ENCODE measurements around the gene TBXA2R. TPM values are rescaled to one million over a fixed set of nuclear protein-coding genes. Genes with fewer than 3 reads are reported as not detected.

Gene TBXA2R
- total RNA-seq, 1 experiment from 2014 or later = not detected

DNA sequence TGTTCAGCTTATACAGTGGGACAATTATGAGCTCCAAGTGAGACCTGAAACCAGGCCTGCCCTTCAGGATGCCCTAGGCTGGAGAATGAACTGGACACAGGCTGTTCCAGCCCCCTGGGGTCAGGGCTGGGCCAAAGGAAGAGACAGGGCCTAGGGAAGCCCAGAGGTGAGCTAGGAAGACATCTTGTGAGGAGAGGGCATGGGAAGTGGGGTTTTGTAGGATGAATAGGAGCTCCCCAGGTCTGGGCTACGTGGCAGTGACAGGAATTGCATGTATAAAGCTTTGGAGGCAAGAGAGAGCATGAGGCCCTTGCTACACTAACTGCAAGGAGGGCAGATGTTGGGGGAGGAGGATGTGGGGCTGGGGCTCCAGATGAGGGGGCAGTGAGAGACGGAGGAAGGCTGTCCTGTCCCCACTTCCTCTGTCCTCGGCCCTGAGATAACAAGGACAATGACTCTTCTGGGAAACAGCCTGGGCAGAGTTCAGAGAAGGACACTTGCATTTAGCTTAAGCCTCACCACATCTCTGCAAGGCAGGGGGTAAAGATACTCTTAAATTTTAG, 1.5 kb upstream of the TBXA2R start:
- Histone ChIP-seq H3K4me3 (no peak overlapping the region), H3F3A (ENCODE audit: insufficient read depth, low read depth) (0 out of 2 replicates have a peak, but pooled peaks cover 7% of the 10 kb centered on the region), H3K4me1 (replicated peaks; ENCODE audit: insufficient read depth) (0 out of 2 replicates have a peak, but pooled peaks cover 3% of the 10 kb centered on the region), H3K27ac (no peak overlapping the region), H3K4me2 (no peak overlapping the region), H3K27me3 (ENCODE audit: insufficient read depth, low read depth) (no peaks in the 10 kb centered on the region), H3K9me3 (ENCODE audit: insufficient read depth, low read depth) (no peaks in the 10 kb centered on the region), H2AFZ (no peak overlapping the region), H3K36me3 (ENCODE audit: low read depth) (no peaks in the 10 kb centered on the region), H3K79me2 (ENCODE audit: low read depth) (no peaks in the 10 kb centered on the region), H3K9me2 (ENCODE audit: insufficient read depth) (no peaks in the 10 kb centered on the region), H4K20me1 (ENCODE audit: insufficient read depth) (no peaks in the 10 kb centered on the region)
- intact Hi-C loops (cut with micrococcal nuclease; ENCODE audit: unreplicated experiment) = no loop called here
- ChIA-PET POLR2A (ENCODE audit: unreplicated experiment) (no interaction called here), CTCF (no interaction called here)
- no TSS peak for BruUV-seq (replicated peaks)
- no peak for DNase-seq
- TF ChIP-seq EZH2 (IDR thresholded peaks at IDR 0.05; ENCODE audit: low read depth) = no peak
- TF ChIP-seq, protein P1, sequence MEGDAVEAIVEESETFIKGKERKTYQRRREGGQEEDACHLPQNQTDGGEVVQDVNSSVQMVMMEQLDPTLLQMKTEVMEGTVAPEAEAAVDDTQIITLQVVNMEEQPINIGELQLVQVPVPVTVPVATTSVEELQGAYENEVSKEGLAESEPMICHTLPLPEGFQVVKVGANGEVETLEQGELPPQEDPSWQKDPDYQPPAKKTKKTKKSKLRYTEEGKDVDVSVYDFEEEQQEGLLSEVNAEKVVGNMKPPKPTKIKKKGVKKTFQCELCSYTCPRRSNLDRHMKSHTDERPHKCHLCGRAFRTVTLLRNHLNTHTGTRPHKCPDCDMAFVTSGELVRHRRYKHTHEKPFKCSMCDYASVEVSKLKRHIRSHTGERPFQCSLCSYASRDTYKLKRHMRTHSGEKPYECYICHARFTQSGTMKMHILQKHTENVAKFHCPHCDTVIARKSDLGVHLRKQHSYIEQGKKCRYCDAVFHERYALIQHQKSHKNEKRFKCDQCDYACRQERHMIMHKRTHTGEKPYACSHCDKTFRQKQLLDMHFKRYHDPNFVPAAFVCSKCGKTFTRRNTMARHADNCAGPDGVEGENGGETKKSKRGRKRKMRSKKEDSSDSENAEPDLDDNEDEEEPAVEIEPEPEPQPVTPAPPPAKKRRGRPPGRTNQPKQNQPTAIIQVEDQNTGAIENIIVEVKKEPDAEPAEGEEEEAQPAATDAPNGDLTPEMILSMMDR (conservative IDR thresholded peaks at IDR 0.05) = no peak

DNA sequence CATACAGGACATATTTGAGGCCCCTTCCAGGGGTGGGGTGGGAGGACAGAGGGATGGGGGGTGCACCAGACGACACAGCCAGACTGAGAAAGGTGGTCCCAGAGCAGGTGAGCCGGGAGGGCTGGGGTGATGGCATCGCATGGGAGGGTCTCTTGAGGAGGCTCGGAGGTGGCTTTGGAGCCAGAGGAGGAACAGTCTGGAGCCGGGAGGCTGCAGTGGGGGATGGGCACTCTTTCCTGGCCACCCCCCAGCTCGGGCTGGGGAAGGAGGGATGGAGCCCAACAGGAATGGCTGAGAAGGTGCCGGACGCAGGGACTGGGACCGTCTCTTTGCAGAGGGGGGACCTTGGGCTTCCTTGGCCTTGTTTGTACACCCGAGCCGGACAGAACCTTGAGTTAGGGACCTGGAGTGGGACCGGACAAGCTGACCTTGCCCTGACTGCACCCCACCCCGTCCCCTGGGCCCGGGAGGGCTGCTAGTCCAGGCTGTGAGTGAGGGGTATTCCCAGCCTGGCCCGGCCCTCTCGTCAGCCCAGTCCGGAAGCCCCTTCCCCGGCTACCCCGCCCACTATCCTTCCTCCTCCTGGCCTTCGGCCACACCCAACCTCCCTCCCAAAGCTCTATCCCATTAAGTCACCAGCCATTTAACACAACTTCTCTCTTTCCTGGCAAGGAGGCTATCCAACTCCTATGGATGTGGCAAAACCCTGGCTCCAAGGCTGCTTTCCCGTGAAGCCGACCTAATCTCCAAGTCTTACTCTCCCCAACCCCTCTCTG, 816 bp upstream of the TBXA2R start:
- Histone ChIP-seq H3K27me3 (ENCODE audit: insufficient read depth, low read depth) (no peaks in the 10 kb centered on the region), H4K20me1 (ENCODE audit: insufficient read depth) (no peaks in the 10 kb centered on the region), H3K4me2 (peak overlapping the region; percentile 68; the same call in 1 of the 2 replicates), H3K4me3 (no peak overlapping the region), H3K9me2 (ENCODE audit: insufficient read depth) (no peaks in the 10 kb centered on the region), H3K79me2 (ENCODE audit: low read depth) (no peaks in the 10 kb centered on the region), H3K27ac (no peak overlapping the region), H3F3A (ENCODE audit: insufficient read depth, low read depth) (0 out of 2 replicates have a peak, but pooled peaks cover 7% of the 10 kb centered on the region), H2AFZ (no peak overlapping the region), H3K4me1 (replicated peaks; ENCODE audit: insufficient read depth) (0 out of 2 replicates have a peak, but pooled peaks cover 3% of the 10 kb centered on the region), H3K36me3 (ENCODE audit: low read depth) (no peaks in the 10 kb centered on the region), H3K9me3 (ENCODE audit: insufficient read depth, low read depth) (no peaks in the 10 kb centered on the region)
- ChIA-PET POLR2A (ENCODE audit: unreplicated experiment) (no interaction called here), CTCF (no interaction called here)
- no TSS peak for BruUV-seq (replicated peaks)
- intact Hi-C loops (cut with micrococcal nuclease; ENCODE audit: unreplicated experiment) = no loop called here
- TF ChIP-seq EZH2 (IDR thresholded peaks at IDR 0.05; ENCODE audit: low read depth) = no peak
- TF ChIP-seq, protein P1 (conservative IDR thresholded peaks at IDR 0.05) = no peak
- DNase-seq = no peak

DNA sequence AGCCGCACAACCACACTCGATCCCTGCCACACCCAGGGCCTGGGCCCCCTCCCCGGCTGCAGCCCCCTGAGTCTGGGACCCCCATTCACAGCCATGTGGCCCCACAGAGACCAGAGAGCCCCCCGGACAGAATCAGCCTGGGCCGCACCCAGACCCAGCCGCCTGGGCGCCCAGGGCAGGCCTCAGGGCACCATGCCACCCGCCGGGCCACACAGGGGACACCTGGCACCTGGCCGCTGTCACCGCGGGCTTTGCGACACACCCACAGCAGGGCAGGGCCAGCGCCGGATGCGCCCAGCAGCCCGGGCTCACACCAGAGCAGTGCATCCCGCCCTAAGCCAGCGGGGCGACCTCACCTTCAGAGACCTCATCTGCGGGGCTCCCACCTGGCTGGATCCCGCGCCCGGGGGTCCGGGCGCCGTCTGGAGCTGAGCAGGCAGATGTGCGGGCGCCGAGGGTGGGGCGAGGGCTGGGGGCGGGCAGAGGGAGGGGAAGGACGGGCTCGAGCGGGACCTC, 443 bp downstream of the TBXA2R start:
- H3K4me1 ChIP-seq (replicated peaks; ENCODE audit: insufficient read depth) = 0 out of 2 replicates have a peak, but pooled peaks cover 3% of the 10 kb centered on the region
- H3K27me3 ChIP-seq (ENCODE audit: insufficient read depth, low read depth) = no peaks in the 10 kb centered on the region
- 0 out of 2 replicates have a peak, but pooled peaks cover 7% of the 10 kb centered on the region for H3F3A ChIP-seq (ENCODE audit: insufficient read depth, low read depth)
- DNase-seq = peak; percentile 40 to 69
- no peaks in the 10 kb centered on the region for H3K9me3 ChIP-seq (ENCODE audit: insufficient read depth, low read depth)
- ChIA-PET POLR2A (ENCODE audit: unreplicated experiment) (no interaction called here), CTCF (no interaction called here)
- peak overlapping the region; percentile 62; the same call in 1 of the 2 replicates for H2AFZ ChIP-seq
- TF ChIP-seq, protein P1 (conservative IDR thresholded peaks at IDR 0.05) = no peak
- no peak for TF ChIP-seq EZH2 (IDR thresholded peaks at IDR 0.05; ENCODE audit: low read depth)
- intact Hi-C loops (cut with micrococcal nuclease; ENCODE audit: unreplicated experiment) = no loop called here
- peak overlapping the region; percentile 68 for H3K4me2 ChIP-seq
- no TSS peak for BruUV-seq (replicated peaks)
- H4K20me1 ChIP-seq (ENCODE audit: insufficient read depth) = no peaks in the 10 kb centered on the region
- no peak overlapping the region for H3K27ac ChIP-seq
- H3K9me2 ChIP-seq (ENCODE audit: insufficient read depth) = no peaks in the 10 kb centered on the region
- H3K79me2 ChIP-seq (ENCODE audit: low read depth) = no peaks in the 10 kb centered on the region
- H3K36me3 ChIP-seq (ENCODE audit: low read depth) = no peaks in the 10 kb centered on the region
- peak overlapping the region; percentile 33; the same call in 1 of the 2 replicates for H3K4me3 ChIP-seq

Measured in PC-9 (cell line).